ENCODE results near the gene LYPD6.

Gene LYPD6

GRCh38 chr2:149415086-149415485 is 84.7 kb downstream of the LYPD6 start:
- no peaks in the 10 kb centered on the region for H3K9me3 Mint-ChIP-seq
- no peaks in the 10 kb centered on the region for H3K4me1 Mint-ChIP-seq
- no peak overlapping the region for H3K27ac Mint-ChIP-seq
- H3K27me3 Mint-ChIP-seq: peaks cover 9% of the 10 kb centered on the region
- H3K4me3 Mint-ChIP-seq: no peak overlapping the region
- DNase-seq: no peak
- no peak for ATAC-seq

GRCh38 chr2:149418065-149418464 is 87.7 kb downstream of the LYPD6 start:
- DNase-seq: no peak
- Mint-ChIP-seq H3K27ac (no peak overlapping the region), H3K27me3 (peaks cover 6% of the 10 kb centered on the region), H3K4me3 (no peak overlapping the region), H3K9me3 (no peaks in the 10 kb centered on the region), H3K4me1 (no peaks in the 10 kb centered on the region)
- no peak for ATAC-seq

GRCh38 chr2:149420053-149420963 is 89.9 kb downstream of the LYPD6 start:
- no peak for ATAC-seq
- no peak for DNase-seq
- H3K4me1 Mint-ChIP-seq: no peaks in the 10 kb centered on the region
- H3K27me3 Mint-ChIP-seq: peaks cover 13% of the 10 kb centered on the region
- H3K9me3 Mint-ChIP-seq: no peaks in the 10 kb centered on the region
- H3K27ac Mint-ChIP-seq: no peak overlapping the region
- H3K4me3 Mint-ChIP-seq: no peak overlapping the region

GRCh38 chr2:149421791-149422190 is 91.4 kb downstream of the LYPD6 start:
- Mint-ChIP-seq H3K4me3 (no peak overlapping the region), H3K27me3 (peaks cover 21% of the 10 kb centered on the region), H3K9me3 (peaks cover 0 to 7% of the 10 kb centered on the region in 2 donors), H3K4me1 (no peaks in the 10 kb centered on the region), H3K27ac (no peak overlapping the region)
- DNase-seq: no peak
- ATAC-seq: no peak

- H3K9me3 Mint-ChIP-seq: peaks cover 0 to 7% of the 10 kb centered on the region in 2 donors
- DNase-seq (no peak), ATAC-seq (no peak)
- H3K27me3 Mint-ChIP-seq: peaks cover 21% of the 10 kb centered on the region
- H3K4me1 Mint-ChIP-seq: no peaks in the 10 kb centered on the region
- no peak overlapping the region for H3K4me3 Mint-ChIP-seq
- no peak overlapping the region for H3K27ac Mint-ChIP-seq
Observed at GRCh38 chr2:149422337-149422990, 92.1 kb downstream of the LYPD6 start.

GRCh38 chr2:149422991-149423338 is 92.6 kb downstream of the LYPD6 start:
- H3K9me3 Mint-ChIP-seq: peaks cover 0 to 7% of the 10 kb centered on the region in 2 donors
- ATAC-seq: no peak
- no peak overlapping the region for H3K27ac Mint-ChIP-seq
- H3K27me3 Mint-ChIP-seq: peaks cover 21% of the 10 kb centered on the region
- H3K4me3 Mint-ChIP-seq: no peak overlapping the region
- DNase-seq: no peak
- no peaks in the 10 kb centered on the region for H3K4me1 Mint-ChIP-seq

GRCh38 chr2:149423630-149424029 is 93.2 kb downstream of the LYPD6 start:
- no peak overlapping the region for H3K27ac Mint-ChIP-seq
- H3K4me3 Mint-ChIP-seq: no peak overlapping the region
- H3K9me3 Mint-ChIP-seq: peaks cover 0 to 7% of the 10 kb centered on the region in 2 donors
- peaks cover 21% of the 10 kb centered on the region for H3K27me3 Mint-ChIP-seq
- DNase-seq (no peak), ATAC-seq (no peak)
- H3K4me1 Mint-ChIP-seq: no peaks in the 10 kb centered on the region

GRCh38 chr2:149427387-149427786 is 97.0 kb downstream of the LYPD6 start:
- H3K27me3 Mint-ChIP-seq: peaks cover 27% of the 10 kb centered on the region

GRCh38 chr2:149428783-149429182 is 98.4 kb downstream of the LYPD6 start:
- no peaks in the 10 kb centered on the region for H3K4me1 Mint-ChIP-seq
- peaks cover 23% of the 10 kb centered on the region for H3K27me3 Mint-ChIP-seq

More at GRCh38 chr2:149427387-149427786, 97.0 kb downstream of the LYPD6 start:
- no peak overlapping the region for H3K27ac Mint-ChIP-seq
- DNase-seq: no peak
- ATAC-seq: no peak
- H3K4me3 Mint-ChIP-seq: no peak overlapping the region
- no peaks in the 10 kb centered on the region for H3K4me1 Mint-ChIP-seq
- peaks cover 0 to 7% of the 10 kb centered on the region in 2 donors for H3K9me3 Mint-ChIP-seq

GRCh38 chr2:149430743-149431736 is 100.7 kb downstream of the LYPD6 start:
- Mint-ChIP-seq H3K4me1 (no peaks in the 10 kb centered on the region), H3K27me3 (peaks cover 12% of the 10 kb centered on the region), H3K9me3 (peaks cover 0 to 6% of the 10 kb centered on the region in 2 donors), H3K27ac (no peak overlapping the region), H3K4me3 (no peak overlapping the region)
- DNase-seq: no peak
- ATAC-seq: no peak

More at GRCh38 chr2:149428783-149429182, 98.4 kb downstream of the LYPD6 start:
- no peak overlapping the region for H3K27ac Mint-ChIP-seq
- DNase-seq (no peak), ATAC-seq (no peak)
- H3K4me3 Mint-ChIP-seq: no peak overlapping the region
- H3K9me3 Mint-ChIP-seq: peaks cover 0 to 7% of the 10 kb centered on the region in 2 donors

GRCh38 chr2:149438330-149438960 is 108.1 kb downstream of the LYPD6 start:
- Mint-ChIP-seq H3K27me3 (peaks cover 15% of the 10 kb centered on the region), H3K4me1 (no peaks in the 10 kb centered on the region), H3K4me3 (no peak overlapping the region), H3K27ac (no peak overlapping the region), H3K9me3 (no peaks in the 10 kb centered on the region)
- DNase-seq (no peak), ATAC-seq (no peak)

- no peak overlapping the region for H3K4me3 Mint-ChIP-seq
- H3K27ac Mint-ChIP-seq: no peak overlapping the region
- H3K4me1 Mint-ChIP-seq: no peaks in the 10 kb centered on the region
- peaks cover 15% of the 10 kb centered on the region for H3K27me3 Mint-ChIP-seq
- no peak for DNase-seq
- ATAC-seq: no peak
- H3K9me3 Mint-ChIP-seq: no peaks in the 10 kb centered on the region
Observed at GRCh38 chr2:149441255-149441654, 110.9 kb downstream of the LYPD6 start.

- Mint-ChIP-seq H3K4me1 (no peaks in the 10 kb centered on the region), H3K4me3 (no peak overlapping the region), H3K9me3 (no peaks in the 10 kb centered on the region), H3K27me3 (peaks cover 12% of the 10 kb centered on the region), H3K27ac (no peak overlapping the region)
- no peak for DNase-seq
- ATAC-seq: no peak
Observed at GRCh38 chr2:149442346-149442745, 112.0 kb downstream of the LYPD6 start.

GRCh38 chr2:149443150-149443549 is 112.8 kb downstream of the LYPD6 start:
- H3K4me1 Mint-ChIP-seq: no peaks in the 10 kb centered on the region
- ATAC-seq (no peak), DNase-seq (no peak)
- peaks cover 8% of the 10 kb centered on the region for H3K27me3 Mint-ChIP-seq
- H3K9me3 Mint-ChIP-seq: no peaks in the 10 kb centered on the region
- no peak overlapping the region for H3K27ac Mint-ChIP-seq
- no peak overlapping the region for H3K4me3 Mint-ChIP-seq

GRCh38 chr2:149446748-149447147 is 116.4 kb downstream of the LYPD6 start:
- no peak overlapping the region for H3K4me3 Mint-ChIP-seq
- DNase-seq (no peak), ATAC-seq (no peak)
- H3K27me3 Mint-ChIP-seq: no peaks in the 10 kb centered on the region
- H3K27ac Mint-ChIP-seq: no peak overlapping the region
- no peaks in the 10 kb centered on the region for H3K4me1 Mint-ChIP-seq
- H3K9me3 Mint-ChIP-seq: no peaks in the 10 kb centered on the region
